ENCODE measurements around the gene MRPL22.
"Not testable (repeated sequence)": the region's sequence is repeated elsewhere in the genome, so short reads cannot be mapped to it uniquely, and the experiment has no call there.

MRPL22 gene

DNA sequence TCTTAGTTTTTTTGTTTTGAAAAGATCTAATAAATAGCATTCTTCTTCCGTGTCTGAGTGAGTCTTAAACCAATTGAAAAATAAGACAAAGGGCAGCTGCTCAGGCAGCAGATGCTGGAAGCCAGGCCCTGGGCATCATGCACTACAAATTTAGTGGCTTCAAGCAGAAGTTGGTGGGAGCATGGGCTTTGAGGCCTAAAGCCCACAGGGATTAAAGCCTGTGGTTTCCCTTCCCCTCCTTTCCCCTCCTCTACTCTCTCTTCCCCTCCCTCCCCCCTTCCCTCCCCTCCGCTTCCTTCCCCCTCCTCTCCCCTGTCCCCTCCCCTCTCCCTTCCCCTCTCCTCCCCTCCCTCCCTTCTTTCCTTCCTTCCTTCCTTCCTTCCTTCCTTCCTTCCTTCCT lies 52.6 kb downstream of the MRPL22 start:
- no peak for DNase-seq

DNA sequence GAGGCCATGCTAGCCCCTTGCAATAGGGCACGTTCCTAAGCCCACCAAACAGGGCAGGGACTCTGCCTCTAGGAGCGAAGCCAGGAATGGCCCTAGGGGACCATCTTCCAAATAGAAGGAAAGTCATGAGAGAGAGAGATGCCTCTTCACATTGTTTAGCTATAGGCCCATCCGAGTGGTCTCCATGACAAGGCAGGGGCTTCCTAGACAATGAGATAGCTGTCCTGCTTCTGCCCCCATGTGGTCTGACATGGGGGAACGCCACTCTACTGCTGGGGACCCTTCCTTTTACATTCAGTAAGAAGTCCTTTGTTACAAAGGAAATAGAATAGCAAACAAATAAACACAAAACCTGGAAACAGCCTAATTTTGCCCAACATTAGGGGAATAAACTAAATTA lies 54.8 kb downstream of the MRPL22 start:
- peak in 1 of 51 donors; percentile 10 for DNase-seq

DNA sequence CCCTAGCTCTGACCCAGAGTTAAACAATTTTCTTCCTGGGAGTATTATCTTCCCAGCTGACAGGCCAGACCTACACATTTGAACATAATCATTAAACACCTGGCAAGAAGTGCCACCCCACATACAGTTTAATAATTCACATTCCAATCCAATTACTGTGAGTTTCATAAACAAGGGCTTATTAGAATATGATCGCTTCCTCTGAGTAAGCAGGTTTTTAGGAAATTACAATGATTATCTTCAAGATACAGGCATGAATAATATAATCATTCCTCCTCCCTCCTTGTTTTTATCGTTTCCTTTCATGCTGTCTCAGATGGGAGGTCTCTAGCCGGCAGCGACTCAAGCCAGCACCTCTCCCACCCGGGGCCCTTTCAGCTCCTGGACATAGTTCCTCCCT lies 56.9 kb downstream of the MRPL22 start:
- DNase-seq: no peak

DNA sequence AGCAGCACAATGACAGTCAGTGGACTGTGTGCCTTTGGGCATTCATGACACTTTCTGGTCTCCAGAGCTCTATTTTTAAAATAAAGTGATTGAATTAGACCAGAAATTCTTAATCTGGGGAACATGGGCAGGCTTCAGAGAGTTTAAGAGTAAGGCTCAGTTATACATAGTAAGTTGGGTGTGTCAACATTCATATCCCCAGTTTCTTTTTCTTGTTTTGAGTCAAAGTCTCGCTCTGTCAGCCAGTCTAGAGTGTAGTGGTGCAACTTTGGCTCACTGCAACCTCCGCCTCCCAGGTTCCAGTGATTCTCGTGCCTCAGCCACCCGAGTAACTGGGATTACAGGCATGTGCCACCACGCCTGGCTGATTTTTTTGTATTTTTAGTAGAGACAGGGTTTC lies 59.0 kb downstream of the MRPL22 start:
- DNase-seq: no peak

DNA sequence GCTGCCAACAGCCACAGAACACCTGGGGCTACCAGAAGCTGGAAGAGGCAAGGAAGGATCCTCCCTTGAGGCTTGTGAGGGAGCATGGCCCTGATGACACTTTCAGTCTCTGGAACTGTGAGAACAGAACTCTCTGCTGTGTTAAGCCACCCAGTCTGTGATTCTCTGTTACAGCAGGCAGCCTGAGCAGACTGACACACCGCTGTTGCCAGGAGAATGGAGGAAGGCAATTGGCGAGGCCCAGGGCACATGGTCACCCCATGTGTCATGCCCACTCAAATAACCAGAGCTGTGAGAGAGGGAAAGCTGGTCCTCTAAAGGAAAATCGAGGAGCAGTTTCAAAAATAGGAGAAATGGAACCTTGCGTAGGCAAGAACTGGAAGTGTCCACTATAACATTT lies 60.6 kb downstream of the MRPL22 start:
- DNase-seq: no peak

DNA sequence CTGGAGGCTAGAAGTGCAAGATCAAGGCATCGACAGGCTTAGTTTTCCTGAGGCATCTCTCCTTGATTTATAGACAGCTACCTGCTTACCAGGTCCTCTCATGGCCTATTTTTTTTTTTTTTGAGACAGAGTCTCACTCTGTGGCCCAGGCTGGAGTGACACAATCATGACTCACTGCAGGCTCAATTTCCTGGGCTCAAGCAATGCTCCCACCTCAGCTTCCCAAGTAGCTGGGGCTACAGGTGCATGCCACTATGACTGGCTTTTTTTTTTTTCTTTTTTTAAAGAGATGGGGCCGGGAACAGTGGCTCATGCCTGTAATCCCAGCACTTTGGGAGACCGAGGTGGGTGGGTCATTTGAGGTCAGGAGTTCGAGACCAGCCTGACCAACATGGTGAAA lies 61.8 kb downstream of the MRPL22 start:
- not testable (repeated sequence) for DNase-seq

DNA sequence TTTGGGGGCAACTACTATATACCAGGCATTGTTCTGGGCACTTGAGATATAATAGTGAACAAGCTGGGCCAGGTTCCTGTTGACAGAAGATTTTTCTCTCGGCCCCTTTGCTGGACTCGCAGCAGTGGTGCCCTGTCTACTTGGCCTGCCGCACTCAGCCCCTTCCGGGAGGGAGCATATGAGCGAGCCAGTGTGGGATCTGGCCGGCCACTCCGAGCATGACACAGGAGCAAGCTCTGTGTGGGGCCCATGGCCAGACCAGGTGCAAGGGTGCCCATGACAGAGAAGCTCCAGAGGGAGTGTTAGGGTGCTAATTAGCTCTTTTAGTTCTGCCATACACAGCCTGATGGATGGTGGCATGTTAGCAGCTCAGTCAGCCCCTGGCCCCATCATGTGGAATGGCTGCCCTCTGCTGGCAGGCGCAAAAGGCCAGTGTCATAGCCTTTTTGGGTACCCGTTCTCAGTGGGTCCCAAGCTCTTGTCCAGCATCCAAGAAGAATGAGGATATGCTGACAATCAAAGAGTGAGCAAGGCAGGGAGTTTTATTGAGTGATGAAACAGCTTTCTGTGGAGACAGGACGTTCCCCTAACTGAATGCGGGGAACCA lies 63.4 kb downstream of the MRPL22 start:
- peak in 11 of 51 donors; percentile 0 to 47 (median 5) for DNase-seq

DNA sequence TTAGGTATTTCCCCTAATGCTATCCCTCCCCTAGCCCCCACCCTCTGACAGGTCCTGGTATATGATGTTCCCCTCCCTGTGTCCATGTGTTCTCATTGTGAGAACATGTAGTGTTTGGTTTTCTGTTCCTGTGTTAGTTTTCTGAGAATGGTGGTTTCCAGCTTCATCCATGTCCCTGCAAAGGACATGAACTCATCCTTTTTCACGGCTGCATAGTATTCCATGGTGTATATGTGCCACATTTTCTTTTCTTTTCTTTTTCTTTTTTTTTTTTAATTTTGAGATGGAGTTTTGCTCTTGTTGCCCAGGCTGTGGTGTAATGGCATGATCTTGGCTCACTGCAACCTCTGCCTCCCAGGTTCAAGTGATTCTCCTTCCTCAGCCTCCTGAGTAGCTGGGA lies 65.4 kb downstream of the MRPL22 start:
- not testable (repeated sequence) for DNase-seq

DNA sequence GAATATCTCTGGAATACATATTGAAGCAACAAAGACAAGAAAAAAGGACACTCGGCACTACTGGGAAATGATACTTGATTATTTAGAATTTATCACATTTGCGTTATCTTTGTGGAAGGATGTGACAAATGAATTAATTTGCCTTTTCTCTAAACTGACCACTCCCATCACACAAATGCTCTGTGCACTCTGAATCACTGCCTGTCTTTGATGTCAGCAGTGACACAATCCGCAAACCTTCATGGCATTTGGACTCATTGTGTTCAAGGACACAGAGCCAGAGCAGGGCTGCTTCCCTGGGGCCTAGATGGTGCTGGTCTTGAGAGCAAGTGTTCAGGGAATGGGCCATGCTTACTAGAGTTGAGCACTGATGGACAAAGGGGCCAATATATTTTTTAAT lies 67.8 kb downstream of the MRPL22 start:
- no peak for DNase-seq

DNA sequence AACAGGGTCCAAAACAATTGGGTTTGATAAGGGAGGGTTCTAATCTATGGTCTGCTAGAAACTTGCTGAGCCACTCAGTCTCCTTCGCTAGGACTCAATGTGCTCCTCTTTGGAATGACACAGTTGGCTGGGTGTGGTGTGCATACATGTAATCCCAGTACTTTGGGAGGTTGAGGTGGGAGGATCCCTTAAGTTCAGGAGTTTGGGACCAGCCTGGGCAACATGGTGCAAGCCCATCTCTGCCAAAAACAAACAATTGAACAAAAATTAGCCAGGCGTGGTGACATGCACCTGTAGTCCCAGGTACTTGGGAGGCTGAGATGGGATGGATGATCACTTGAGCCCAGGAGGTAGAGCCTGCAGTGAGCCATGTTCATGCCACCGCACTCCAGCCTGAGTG lies 70.0 kb downstream of the MRPL22 start:
- DNase-seq: no peak

DNA sequence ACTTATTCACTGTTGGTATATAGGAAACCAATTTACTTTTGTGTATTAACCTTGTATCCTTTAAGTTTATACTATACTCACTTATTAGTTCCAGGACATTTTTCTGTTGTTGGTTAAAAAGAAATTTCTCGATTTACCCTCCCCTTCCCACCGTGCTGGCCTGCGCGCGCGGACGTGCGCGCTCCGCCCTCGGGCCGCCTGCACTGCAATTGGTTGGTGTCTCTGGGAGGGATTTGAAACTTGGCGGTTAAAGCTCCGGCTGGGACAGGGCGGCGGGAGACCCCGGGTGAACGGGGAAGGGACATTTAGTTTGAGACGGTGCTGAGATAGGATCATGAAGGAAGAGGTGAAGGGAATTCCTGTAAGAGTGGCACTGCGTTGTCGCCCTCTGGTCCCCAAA lies 72.7 kb downstream of the MRPL22 start, which contains the start of gene KIF4B:
TSS of gene KIF4B (plus strand) at position 230 of the 400 bp plus-strand sequence. CDS start at position 335, 105 bp downstream.
- no peak for DNase-seq

DNA sequence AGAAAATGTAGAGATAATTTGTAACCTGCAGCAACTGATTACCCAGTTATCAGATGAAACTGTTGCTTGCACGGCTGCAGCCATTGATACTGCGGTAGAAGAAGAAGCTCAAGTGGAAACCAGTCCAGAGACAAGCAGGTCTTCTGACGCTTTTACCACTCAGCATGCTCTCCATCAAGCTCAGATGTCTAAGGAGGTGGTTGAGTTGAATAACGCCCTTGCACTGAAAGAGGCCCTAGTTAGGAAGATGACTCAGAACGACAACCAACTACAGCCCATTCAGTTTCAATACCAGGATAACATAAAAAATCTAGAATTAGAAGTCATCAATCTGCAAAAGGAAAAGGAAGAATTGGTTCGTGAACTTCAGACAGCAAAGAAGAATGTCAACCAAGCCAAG lies 74.4 kb downstream of the MRPL22 start:
- DNase-seq: no peak

DNA sequence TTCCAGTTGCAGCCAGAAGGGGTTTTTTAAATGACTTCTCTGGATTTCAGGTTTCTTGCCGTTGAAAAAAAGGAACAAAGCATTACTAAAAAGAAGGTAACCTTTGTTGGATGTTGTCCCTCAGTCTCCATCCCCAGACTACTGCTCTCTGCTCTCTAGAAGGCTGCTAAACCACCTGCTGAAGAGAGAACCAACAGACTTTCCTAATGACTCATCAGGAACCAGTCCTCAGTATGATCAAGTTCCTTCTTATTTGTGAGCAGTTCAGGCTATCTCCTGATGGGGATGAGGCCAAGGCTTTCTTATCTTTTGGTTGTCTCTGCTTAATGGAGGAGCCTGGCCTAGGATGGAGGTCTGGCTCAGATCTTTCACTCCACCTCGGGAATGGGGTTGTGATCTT lies 76.7 kb downstream of the MRPL22 start:
- DNase-seq: no peak

All from hypothalamus (tissue), 51 donors.